Tibial artery (tissue), 4 donors: ENCODE data around the gene NTF3.
A peak's percentile ranks its signal among the peaks of the same experiment; 100 is the strongest.

Experiments
- DNase-seq, 2 donors: peaks; one replicate each; pipeline ENCODE4 v3.0.0-alpha.2; 2019
- H3K27ac ChIP-seq, 2 donors: fragments of 200-600 bp; sonication (generic) in 1 of 2; 1 replicate in 1 of 2; 2 replicates in 1 of 2; pipeline ENCODE4 v1.5.1; 2018 to 2019; ENCODE audit warnings: mild to moderate bottlenecking in 1 of 2
- H3K27me3 ChIP-seq, 2 donors: fragments of 200-600 bp; sonication (generic) in 1 of 2; one replicate each; pipeline versions ENCODE4 v1.5.1 to v1.6.0; 2016 to 2019
- H3K36me3 ChIP-seq, 3 donors: fragments of 200-600 bp; sonication (generic) in 2 of 3; one replicate each; pipeline ENCODE4 v1.5.1; 2016 to 2019; ENCODE audit warnings: mild to moderate bottlenecking in 2 of 3
- H3K4me1 ChIP-seq, 4 donors: fragments of 200-600 bp; sonication (generic) in 2 of 4; 1 replicate in 3 of 4; 2 replicates in 1 of 4; pipeline ENCODE4 v1.5.1; 2016 to 2019
- H3K4me3 ChIP-seq, 2 donors: fragments of 200-600 bp; sonication (generic) in 1 of 2; 1 replicate in 1 of 2; 2 replicates in 1 of 2; pipeline ENCODE4 v1.5.1; 2018 to 2019; ENCODE audit warnings: mild to moderate bottlenecking in 2 of 2
- H3K9me3 ChIP-seq, 3 donors: fragments of 200-600 bp; sonication (generic) in 1 of 3; one replicate each; pipeline ENCODE4 v1.5.1; 2016 to 2019
- intact Hi-C: fragments of 100-400 bp; cut with DNase I; formaldehyde crosslinking; loops from one replicate; pipeline ENCODE4 v1.15.0; 2023; ENCODE audit warnings: low total_unique reads
- TF ChIP-seq, protein P1 (sequence below), 2 experiments: fragments of 200-600 bp in 1 of 2; fragments of 450-650 bp in 1 of 2; IDR thresholded peaks; one replicate each; pipeline ENCODE4 v1.5.1; 2017 to 2019; ENCODE audit warnings: antibody characterized with exemption in 2 of 2, mild to moderate bottlenecking in 1 of 2, moderate library complexity in 1 of 2

The NTF3 gene

GRCh38 chr12:5428332-5429221 is 3.3 kb upstream of the NTF3 start:
- Histone ChIP-seq H3K27me3 (no peaks in the 10 kb centered on the region), H3K36me3 (no peaks in the 10 kb centered on the region), H3K9me3 (no peaks in the 10 kb centered on the region), H3K4me3 (no peak overlapping the region), H3K27ac (peak overlapping the region; percentile 92 to 96), H3K4me1 (peaks cover 0 to 40% (median 22%) of the 10 kb centered on the region in 4 donors)
- DNase-seq, result no peak
- intact Hi-C loops, result loop anchor here (2.0 to 10.0 kb wide), 4 partner anchors 14 to 366 kb away; no protein-coding TSS in a partner anchor
- TF ChIP-seq, protein P1, sequence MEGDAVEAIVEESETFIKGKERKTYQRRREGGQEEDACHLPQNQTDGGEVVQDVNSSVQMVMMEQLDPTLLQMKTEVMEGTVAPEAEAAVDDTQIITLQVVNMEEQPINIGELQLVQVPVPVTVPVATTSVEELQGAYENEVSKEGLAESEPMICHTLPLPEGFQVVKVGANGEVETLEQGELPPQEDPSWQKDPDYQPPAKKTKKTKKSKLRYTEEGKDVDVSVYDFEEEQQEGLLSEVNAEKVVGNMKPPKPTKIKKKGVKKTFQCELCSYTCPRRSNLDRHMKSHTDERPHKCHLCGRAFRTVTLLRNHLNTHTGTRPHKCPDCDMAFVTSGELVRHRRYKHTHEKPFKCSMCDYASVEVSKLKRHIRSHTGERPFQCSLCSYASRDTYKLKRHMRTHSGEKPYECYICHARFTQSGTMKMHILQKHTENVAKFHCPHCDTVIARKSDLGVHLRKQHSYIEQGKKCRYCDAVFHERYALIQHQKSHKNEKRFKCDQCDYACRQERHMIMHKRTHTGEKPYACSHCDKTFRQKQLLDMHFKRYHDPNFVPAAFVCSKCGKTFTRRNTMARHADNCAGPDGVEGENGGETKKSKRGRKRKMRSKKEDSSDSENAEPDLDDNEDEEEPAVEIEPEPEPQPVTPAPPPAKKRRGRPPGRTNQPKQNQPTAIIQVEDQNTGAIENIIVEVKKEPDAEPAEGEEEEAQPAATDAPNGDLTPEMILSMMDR (IDR thresholded peaks at IDR 0.05), result peak; percentile 60 to 86

DNA sequence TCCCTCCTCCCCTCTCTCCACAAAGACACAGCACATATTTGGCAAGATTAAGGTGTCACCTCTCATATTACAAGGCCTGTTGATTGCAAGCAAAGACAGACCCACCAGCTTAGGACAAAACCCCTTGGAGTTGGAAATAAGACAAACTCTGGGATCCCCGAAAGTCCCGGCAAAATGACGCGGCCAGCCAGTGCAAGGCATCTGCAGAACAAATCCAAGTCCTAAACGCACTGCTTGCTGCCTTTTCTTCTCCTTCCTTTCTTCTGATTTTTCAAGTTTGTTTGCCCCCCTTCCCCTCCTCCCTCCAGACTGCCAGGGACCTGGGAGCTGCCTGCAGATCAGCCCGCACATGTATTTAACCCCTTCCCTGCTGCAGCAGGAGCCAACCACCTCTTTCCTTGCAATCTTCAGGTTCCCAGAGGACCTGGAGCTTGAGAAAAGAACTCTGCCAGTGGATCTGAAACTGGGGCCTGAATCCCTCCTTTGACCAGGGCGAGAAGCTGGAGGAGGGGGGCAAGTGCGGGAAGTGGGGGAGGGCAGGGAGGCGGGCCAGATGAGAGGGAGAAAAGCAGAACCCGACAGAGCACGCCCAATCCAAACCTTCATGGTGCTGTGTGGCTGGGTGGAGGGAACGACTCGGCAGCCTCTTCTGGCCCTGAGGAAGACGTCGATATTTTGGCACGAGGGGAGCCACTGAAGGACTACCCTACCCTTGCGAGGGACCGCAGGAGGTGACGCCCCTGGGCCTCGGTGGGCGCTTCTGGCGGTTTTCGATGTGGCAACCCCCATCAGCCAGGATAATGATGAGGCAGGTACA is 2.0 kb upstream of the NTF3 start:
- H3K4me3 ChIP-seq, result peak overlapping the region; percentile 76 to 82
- intact Hi-C loops, result loop anchor here (2.0 to 10.0 kb wide), 5 partner anchors 13 to 365 kb away; no protein-coding TSS in a partner anchor
- no peak for DNase-seq

DNA sequence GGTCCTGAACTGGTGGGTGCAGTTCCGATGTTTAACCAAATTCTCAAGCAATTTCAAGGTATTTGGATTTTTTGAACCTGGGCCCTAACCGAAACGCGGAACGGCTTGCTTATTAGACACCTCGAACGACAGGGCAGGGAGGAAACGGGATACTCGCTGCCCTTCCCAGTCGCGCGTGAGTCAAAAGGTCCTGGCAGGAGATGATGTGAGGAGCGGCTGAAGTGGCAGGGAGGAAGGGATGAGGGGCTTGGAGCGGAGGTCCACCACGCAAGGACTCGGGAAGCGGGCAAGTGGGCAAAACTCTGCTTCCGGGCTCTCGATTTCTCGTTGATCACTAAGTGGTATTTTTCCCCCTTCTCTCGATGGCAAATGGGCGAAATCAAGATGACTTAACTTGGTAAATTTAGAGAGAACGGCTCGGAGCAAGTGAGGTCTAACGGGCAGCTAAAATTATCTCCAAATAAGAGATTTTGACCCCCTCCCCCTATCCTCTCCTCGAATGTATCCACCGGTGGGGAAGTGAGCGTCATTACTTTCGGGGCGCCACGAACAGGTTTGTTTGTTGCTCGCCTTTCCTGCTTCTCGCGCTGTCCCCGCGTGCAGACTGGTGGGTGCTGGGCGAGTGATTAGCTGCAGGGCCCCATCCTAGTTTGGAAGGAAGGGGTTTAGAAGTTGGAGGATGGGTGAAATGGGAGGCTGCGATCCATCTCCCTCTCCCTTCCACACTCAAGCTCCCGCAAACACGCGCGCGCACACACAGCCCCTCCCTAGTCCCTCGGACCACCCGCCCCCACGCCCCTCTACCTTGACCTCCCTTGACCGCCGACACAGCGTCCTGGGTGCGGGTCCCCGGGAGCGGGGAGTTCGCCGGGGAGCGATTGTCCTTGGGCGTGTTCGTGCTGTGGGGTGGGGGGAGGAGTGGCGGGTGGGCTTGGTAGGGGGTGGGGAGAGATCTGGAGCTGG is 986 bp upstream of the NTF3 start:
- TF ChIP-seq, protein P1 (IDR thresholded peaks at IDR 0.05), result no peak
- Histone ChIP-seq H3K9me3 (no peaks in the 10 kb centered on the region), H3K4me3 (peak overlapping the region; percentile 76 to 82), H3K4me1 (peaks cover 0 to 49% (median 33%) of the 10 kb centered on the region in 4 donors), H3K27me3 (no peaks in the 10 kb centered on the region), H3K27ac (peak overlapping the region; percentile 92 to 96), H3K36me3 (no peaks in the 10 kb centered on the region)
- peak in 1 of 2 donors; percentile 70 for DNase-seq
- intact Hi-C loops, result loop anchor here (5.0 kb wide), 1 partner anchor 61 kb away; no protein-coding TSS in a partner anchor

More for the DNA sequence above, 2.0 kb upstream of the NTF3 start:
- Histone ChIP-seq H3K27me3 (no peaks in the 10 kb centered on the region), H3K27ac (peak overlapping the region; percentile 92 to 96), H3K9me3 (no peaks in the 10 kb centered on the region), H3K36me3 (no peaks in the 10 kb centered on the region), H3K4me1 (peaks cover 0 to 45% (median 28%) of the 10 kb centered on the region in 4 donors)
- TF ChIP-seq, protein P1 (IDR thresholded peaks at IDR 0.05), result no peak

DNA sequence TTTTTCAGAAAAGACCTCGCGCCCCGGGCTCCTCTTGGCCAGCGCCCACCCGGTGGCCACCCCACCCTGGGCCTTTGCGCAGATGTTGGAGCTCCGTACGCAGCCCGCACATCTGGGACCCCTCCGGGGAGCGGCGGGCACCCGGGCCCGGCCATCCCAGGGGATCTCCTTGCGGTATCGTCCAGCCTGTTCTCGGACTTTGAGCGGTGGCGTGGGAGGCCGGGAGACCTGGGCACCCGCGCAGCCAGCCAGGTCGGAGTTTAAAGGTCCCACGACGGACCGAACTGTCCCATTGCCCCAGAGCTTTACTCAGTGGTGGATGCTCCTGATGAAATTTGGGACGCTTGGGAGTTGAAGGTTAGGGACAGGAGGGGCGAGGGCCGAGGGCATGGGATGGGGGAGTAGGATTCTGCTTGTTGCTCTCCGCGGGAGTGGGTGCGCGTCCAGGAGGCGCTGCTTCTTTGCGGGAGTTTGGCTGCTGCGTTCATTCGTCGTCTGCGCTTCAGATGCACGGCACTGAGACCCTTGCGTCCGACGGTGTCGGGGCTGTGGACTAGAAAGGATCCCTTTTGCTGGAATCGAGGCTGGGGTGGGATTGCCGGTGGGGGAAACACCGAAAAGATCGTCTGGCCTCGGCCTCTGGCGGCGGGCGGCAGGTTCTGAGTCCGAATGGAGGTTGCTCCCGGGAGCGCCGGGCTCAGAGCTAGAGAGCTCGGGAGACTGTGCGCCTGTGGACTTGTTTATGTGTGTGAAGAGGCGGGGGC is 1.4 kb downstream of the NTF3 start:
- peak overlapping the region; percentile 76 to 82 for H3K4me3 ChIP-seq
- peak overlapping the region; percentile 92 to 96 for H3K27ac ChIP-seq
- intact Hi-C loops, result loop anchor here (5.0 kb wide), 1 partner anchor 59 kb away; no protein-coding TSS in a partner anchor
- H3K27me3 ChIP-seq, result no peaks in the 10 kb centered on the region
- TF ChIP-seq, protein P1 (IDR thresholded peaks at IDR 0.05), result peak in 1 of 2 experiments; percentile 5
- H3K36me3 ChIP-seq, result no peaks in the 10 kb centered on the region
- DNase-seq, result peak; percentile 49 to 75
- H3K4me1 ChIP-seq, result peaks cover 0 to 66% (median 47%) of the 10 kb centered on the region in 4 donors
- H3K9me3 ChIP-seq, result no peaks in the 10 kb centered on the region
